ENCODE results near the gene TMEM222.

Gene TMEM222

DNA sequence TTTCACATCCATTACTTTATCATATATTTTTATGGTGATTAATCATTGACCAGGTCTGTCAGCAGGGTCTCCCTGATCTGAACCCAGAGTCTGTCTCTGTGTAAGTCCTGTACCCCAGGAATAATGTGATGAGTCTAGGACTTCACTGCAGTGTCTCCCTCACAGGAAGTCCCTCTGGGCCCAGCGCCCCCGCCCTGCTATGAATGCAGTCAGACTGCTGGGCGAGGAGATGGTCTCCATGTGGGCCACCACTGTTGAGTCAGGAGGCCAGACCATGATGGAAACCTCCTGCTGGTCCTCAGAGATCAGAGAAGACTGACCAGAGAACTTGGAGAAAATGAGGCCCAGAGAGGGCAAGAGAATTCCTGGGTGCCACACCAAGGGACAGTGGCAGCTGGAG, 9.5 kb downstream of the TMEM222 start:
- TF ChIP-seq EZH2 (IDR thresholded peaks at IDR 0.05; ENCODE audit: borderline replicate concordance, low read depth, low read length, severe bottlenecking) (no peak), CTCF (IDR thresholded peaks at IDR 0.05; ENCODE audit: borderline replicate concordance, extremely low read depth, low read length, poor library complexity, severe bottlenecking) (no peak)
- Histone ChIP-seq H2AFZ (ENCODE audit: low read depth, low read length) (no peak overlapping the region), H3K27ac (ENCODE audit: low read length) (no peak overlapping the region), H3K9ac (ENCODE audit: low read depth, low read length) (no peak overlapping the region), H3K4me3 (ENCODE audit: low read depth in 1 of 2, low read length in 2 of 2) (no peak overlapping the region), H3K27me3 (ENCODE audit: insufficient read depth, low read length, poor library complexity) (no peaks in the 10 kb centered on the region), H3K79me2 (ENCODE audit: insufficient read depth, low read length) (peaks cover 32% of the 10 kb centered on the region), H3K4me1 (ENCODE audit: insufficient read depth, low read length) (no peaks in the 10 kb centered on the region), H3K4me2 (ENCODE audit: insufficient read depth, low read length) (no peak overlapping the region), H4K20me1 (ENCODE audit: insufficient read depth, low read length) (peaks cover 41% of the 10 kb centered on the region), H3K36me3 (ENCODE audit: insufficient read depth, low read length) (peaks cover 89% of the 10 kb centered on the region), H3K9me3 (ENCODE audit: insufficient read depth, low read length, severe bottlenecking) (no peaks in the 10 kb centered on the region)
- DNase-seq: no peak
- no peak for ATAC-seq (ENCODE audit: insufficient read depth, low read depth)

GRCh38 chr1:27331922-27332321, 10.0 kb downstream of the TMEM222 start:
- H3K4me2 ChIP-seq (ENCODE audit: insufficient read depth, low read length): no peak overlapping the region
- TF ChIP-seq CTCF (IDR thresholded peaks at IDR 0.05; ENCODE audit: borderline replicate concordance, extremely low read depth, low read length, poor library complexity, severe bottlenecking): no peak
- no peak for TF ChIP-seq EZH2 (IDR thresholded peaks at IDR 0.05; ENCODE audit: borderline replicate concordance, low read depth, low read length, severe bottlenecking)
- peaks cover 37% of the 10 kb centered on the region for H4K20me1 ChIP-seq (ENCODE audit: insufficient read depth, low read length)
- H2AFZ ChIP-seq (ENCODE audit: low read depth, low read length): no peak overlapping the region
- H3K36me3 ChIP-seq (ENCODE audit: insufficient read depth, low read length): peaks cover 89% of the 10 kb centered on the region
- H3K27ac ChIP-seq (ENCODE audit: low read length): no peak overlapping the region
- H3K27me3 ChIP-seq (ENCODE audit: insufficient read depth, low read length, poor library complexity): no peaks in the 10 kb centered on the region
- DNase-seq (no peak), ATAC-seq (ENCODE audit: insufficient read depth, low read depth) (no peak)
- H3K9me3 ChIP-seq (ENCODE audit: insufficient read depth, low read length, severe bottlenecking): no peaks in the 10 kb centered on the region
- peaks cover 28% of the 10 kb centered on the region for H3K79me2 ChIP-seq (ENCODE audit: insufficient read depth, low read length)
- no peaks in the 10 kb centered on the region for H3K4me1 ChIP-seq (ENCODE audit: insufficient read depth, low read length)
- no peak overlapping the region for H3K4me3 ChIP-seq (ENCODE audit: low read depth in 1 of 2, low read length in 2 of 2)
- H3K9ac ChIP-seq (ENCODE audit: low read depth, low read length): no peak overlapping the region

DNA sequence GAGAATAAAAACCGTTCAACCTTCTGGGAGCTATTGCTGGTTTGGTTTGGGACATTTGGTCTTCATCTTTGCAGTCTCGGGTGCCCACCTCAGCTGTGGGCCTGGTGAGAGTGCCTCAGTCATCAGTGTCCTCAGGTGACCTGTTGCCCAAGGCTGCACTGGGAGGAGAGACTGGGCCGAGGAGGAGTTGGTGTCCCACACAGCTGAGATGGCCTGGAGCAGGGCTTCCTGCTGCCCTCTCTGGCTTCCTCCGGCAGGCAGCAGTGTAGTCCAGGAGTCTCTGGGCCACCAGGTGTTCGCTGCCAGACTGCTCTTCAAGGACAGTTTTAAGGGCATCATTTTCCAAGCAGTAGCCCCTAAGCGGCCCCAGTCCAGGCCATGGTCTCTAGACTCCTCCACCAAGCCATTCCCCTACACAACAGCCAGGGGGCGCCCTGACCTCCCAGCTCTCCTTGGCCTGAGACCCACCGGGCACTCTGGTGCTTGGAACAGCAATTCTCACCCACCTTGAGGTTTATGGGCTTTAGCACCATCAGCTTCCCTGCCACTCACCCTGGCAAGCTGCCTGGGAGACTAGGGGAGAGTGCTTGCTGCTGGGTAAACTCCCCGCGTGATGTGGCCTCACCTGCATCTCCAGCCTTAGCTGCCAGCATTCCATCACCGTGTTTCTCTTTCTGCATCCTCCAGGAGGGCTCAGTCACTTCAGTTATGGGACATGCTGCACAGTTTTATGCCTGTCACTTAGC, 10.7 kb downstream of the TMEM222 start:
- TF ChIP-seq EZH2 (IDR thresholded peaks at IDR 0.05; ENCODE audit: borderline replicate concordance, low read depth, low read length, severe bottlenecking) (no peak), CTCF (IDR thresholded peaks at IDR 0.05; ENCODE audit: borderline replicate concordance, extremely low read depth, low read length, poor library complexity, severe bottlenecking) (peak; percentile 81)
- no peak overlapping the region for H3K9ac ChIP-seq (ENCODE audit: low read depth, low read length)
- H2AFZ ChIP-seq (ENCODE audit: low read depth, low read length): no peak overlapping the region
- DNase-seq (peak; percentile 43), ATAC-seq (ENCODE audit: insufficient read depth, low read depth) (peak; percentile 75)
- H3K36me3 ChIP-seq (ENCODE audit: insufficient read depth, low read length): peaks cover 82% of the 10 kb centered on the region
- no peaks in the 10 kb centered on the region for H3K4me1 ChIP-seq (ENCODE audit: insufficient read depth, low read length)
- H3K27ac ChIP-seq (ENCODE audit: low read length): no peak overlapping the region
- no peaks in the 10 kb centered on the region for H3K27me3 ChIP-seq (ENCODE audit: insufficient read depth, low read length, poor library complexity)
- no peaks in the 10 kb centered on the region for H3K9me3 ChIP-seq (ENCODE audit: insufficient read depth, low read length, severe bottlenecking)
- peaks cover 20% of the 10 kb centered on the region for H3K79me2 ChIP-seq (ENCODE audit: insufficient read depth, low read length)
- peaks cover 32% of the 10 kb centered on the region for H4K20me1 ChIP-seq (ENCODE audit: insufficient read depth, low read length)
- H3K4me3 ChIP-seq (ENCODE audit: low read depth in 1 of 2, low read length in 2 of 2): no peak overlapping the region
- no peak overlapping the region for H3K4me2 ChIP-seq (ENCODE audit: insufficient read depth, low read length)
